Tibial nerve (tissue), 4 donors: ENCODE results near the gene PTPRE. TPM values are rescaled to one million over a fixed set of nuclear protein-coding genes. Genes with fewer than 3 reads are reported as not detected.

ENCODE experiments used
- DNase-seq, 2 donors: peaks; one replicate each; pipeline ENCODE4 v3.0.0-alpha.2; 2019; ENCODE audit warnings: low spot score in 2 of 2
- H3K27ac ChIP-seq, 4 donors: fragments of 200-600 bp; sonication (generic) in 3 of 4; one replicate each; pipeline ENCODE4 v1.5.1; 2017 to 2019; ENCODE audit warnings: mild to moderate bottlenecking in 1 of 4
- H3K27me3 ChIP-seq, 2 donors: fragments of 200-600 bp; sonication (generic) in 1 of 2; one replicate each; pipeline versions ENCODE4 v1.5.1 to v1.6.0; 2017 to 2019
- H3K36me3 ChIP-seq, 3 donors: fragments of 200-600 bp; sonication (generic); one replicate each; pipeline ENCODE4 v1.5.1; 2018 to 2019
- H3K4me1 ChIP-seq, 4 donors: fragments of 200-600 bp; sonication (generic) in 3 of 4; one replicate each; pipeline ENCODE4 v1.5.1; 2017 to 2019
- H3K4me3 ChIP-seq, 4 donors: fragments of 200-600 bp; sonication (generic) in 3 of 4; one replicate each; pipeline ENCODE4 v1.5.1; 2017 to 2019; ENCODE audit warnings: mild to moderate bottlenecking in 1 of 4, moderate library complexity in 1 of 4
- H3K9me3 ChIP-seq, 4 donors: fragments of 200-600 bp; sonication (generic) in 3 of 4; one replicate each; pipeline ENCODE4 v1.5.1; 2017 to 2019
- EP300 ChIP-seq, 2 donors: sonication (generic); formaldehyde crosslinking; IDR thresholded peaks; one replicate each; pipeline ENCODE4 v1.6.1; 2017; ENCODE audit warnings: antibody characterized with exemption in 2 of 2, mild to moderate bottlenecking in 1 of 2
- POLR2A ChIP-seq, 2 donors: fragments of 450-650 bp; IDR thresholded peaks; one replicate each; pipeline ENCODE4 v1.6.1; 2017; ENCODE audit warnings: antibody characterized with exemption in 2 of 2, mild to moderate bottlenecking in 2 of 2, moderate library complexity in 2 of 2
- WGBS, 2 donors: methylation state at CpG; one replicate each; pipeline ENCODE4 v1.1.5; 2018; 5-methylcytosine and 5-hydroxymethylcytosine counted together
- total RNA-seq, 4 donors: library from RNA; depleted of rRNA; stranded (reverse); fragments of >200 nt; gene quantifications; one replicate each; pipeline ENCODE4 v1.1.0, GENCODE V29; 2016
- TF ChIP-seq, protein P1 (sequence below), 5 experiments: fragments of 200-600 bp in 3 of 5; fragments of 450-650 bp in 2 of 5; sonication (generic) in 3 of 5; IDR thresholded peaks; one replicate each; pipeline ENCODE4 v1.5.1; 2016 to 2019; ENCODE audit warnings: antibody characterized with exemption in 5 of 5, mild to moderate bottlenecking in 3 of 5, moderate library complexity in 2 of 5

The PTPRE gene
- total RNA-seq, 4 donors from 2014 or later, result 19.0 to 38.1 (median 25.8) TPM

- 93 to 96% methylated on average over 9 of the region's 9 CpGs for WGBS, 2 donors
- DNase-seq, result no peak
These were observed 9.9 kb downstream of the PTPRE start for GRCh38 chr10:127916826-127917225.

DNA sequence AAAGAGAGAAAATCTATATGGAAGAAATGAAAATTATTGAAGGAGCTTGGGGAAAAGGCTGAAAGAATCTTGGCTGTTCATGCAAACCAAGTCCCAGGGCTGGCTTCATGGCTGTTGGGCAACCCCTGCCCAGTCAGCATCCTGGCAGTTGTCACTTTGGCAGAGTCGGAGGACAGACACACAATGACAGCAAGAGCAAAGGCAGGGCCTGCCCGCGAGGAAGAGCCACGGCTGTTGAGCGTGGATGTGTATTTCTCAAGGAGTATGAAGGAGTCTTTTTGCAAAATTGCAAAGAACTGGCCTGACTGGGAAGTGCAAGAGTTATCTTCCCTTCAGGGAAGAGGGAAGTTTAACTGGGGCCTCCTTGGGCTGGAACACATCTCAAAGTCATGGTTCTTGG lies 11.7 kb downstream of the PTPRE start:
- Histone ChIP-seq H3K27me3 (no peaks in the 10 kb centered on the region), H3K4me1 (peaks cover 0 to 48% (median 21%) of the 10 kb centered on the region in 4 donors), H3K36me3 (no peaks in the 10 kb centered on the region), H3K9me3 (no peaks in the 10 kb centered on the region), H3K27ac (peak overlapping the region in 1 of 4 donors; percentile 40), H3K4me3 (no peak overlapping the region)
- WGBS, 2 donors, result 87 to 89% methylated on average over 5 of the region's 5 CpGs
- TF ChIP-seq, protein P1, sequence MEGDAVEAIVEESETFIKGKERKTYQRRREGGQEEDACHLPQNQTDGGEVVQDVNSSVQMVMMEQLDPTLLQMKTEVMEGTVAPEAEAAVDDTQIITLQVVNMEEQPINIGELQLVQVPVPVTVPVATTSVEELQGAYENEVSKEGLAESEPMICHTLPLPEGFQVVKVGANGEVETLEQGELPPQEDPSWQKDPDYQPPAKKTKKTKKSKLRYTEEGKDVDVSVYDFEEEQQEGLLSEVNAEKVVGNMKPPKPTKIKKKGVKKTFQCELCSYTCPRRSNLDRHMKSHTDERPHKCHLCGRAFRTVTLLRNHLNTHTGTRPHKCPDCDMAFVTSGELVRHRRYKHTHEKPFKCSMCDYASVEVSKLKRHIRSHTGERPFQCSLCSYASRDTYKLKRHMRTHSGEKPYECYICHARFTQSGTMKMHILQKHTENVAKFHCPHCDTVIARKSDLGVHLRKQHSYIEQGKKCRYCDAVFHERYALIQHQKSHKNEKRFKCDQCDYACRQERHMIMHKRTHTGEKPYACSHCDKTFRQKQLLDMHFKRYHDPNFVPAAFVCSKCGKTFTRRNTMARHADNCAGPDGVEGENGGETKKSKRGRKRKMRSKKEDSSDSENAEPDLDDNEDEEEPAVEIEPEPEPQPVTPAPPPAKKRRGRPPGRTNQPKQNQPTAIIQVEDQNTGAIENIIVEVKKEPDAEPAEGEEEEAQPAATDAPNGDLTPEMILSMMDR (IDR thresholded peaks at IDR 0.05), result no peak
- TF ChIP-seq EP300 (IDR thresholded peaks at IDR 0.05), result peak in 1 of 2 donors; percentile 8
- no peak for TF ChIP-seq POLR2A (IDR thresholded peaks at IDR 0.05)
- no peak for DNase-seq

More at GRCh38 chr10:127916826-127917225, 9.9 kb downstream of the PTPRE start:
- H3K27ac ChIP-seq, result no peak overlapping the region
- no peak overlapping the region for H3K4me3 ChIP-seq
- no peaks in the 10 kb centered on the region for H3K27me3 ChIP-seq
- H3K36me3 ChIP-seq, result no peaks in the 10 kb centered on the region
- H3K4me1 ChIP-seq, result peaks cover 0 to 42% (median 14%) of the 10 kb centered on the region in 4 donors
- H3K9me3 ChIP-seq, result no peaks in the 10 kb centered on the region
- TF ChIP-seq, protein P1 (IDR thresholded peaks at IDR 0.05), result no peak
- TF ChIP-seq POLR2A (IDR thresholded peaks at IDR 0.05) (no peak), EP300 (IDR thresholded peaks at IDR 0.05) (no peak)

GRCh38 chr10:127919418-127920271 lies 12.7 kb downstream of the PTPRE start:
- no peak for TF ChIP-seq POLR2A (IDR thresholded peaks at IDR 0.05)
- TF ChIP-seq EP300 (IDR thresholded peaks at IDR 0.05), result no peak
- TF ChIP-seq, protein P1 (IDR thresholded peaks at IDR 0.05), result peak in 1 of 5 experiments; percentile 7

DNA sequence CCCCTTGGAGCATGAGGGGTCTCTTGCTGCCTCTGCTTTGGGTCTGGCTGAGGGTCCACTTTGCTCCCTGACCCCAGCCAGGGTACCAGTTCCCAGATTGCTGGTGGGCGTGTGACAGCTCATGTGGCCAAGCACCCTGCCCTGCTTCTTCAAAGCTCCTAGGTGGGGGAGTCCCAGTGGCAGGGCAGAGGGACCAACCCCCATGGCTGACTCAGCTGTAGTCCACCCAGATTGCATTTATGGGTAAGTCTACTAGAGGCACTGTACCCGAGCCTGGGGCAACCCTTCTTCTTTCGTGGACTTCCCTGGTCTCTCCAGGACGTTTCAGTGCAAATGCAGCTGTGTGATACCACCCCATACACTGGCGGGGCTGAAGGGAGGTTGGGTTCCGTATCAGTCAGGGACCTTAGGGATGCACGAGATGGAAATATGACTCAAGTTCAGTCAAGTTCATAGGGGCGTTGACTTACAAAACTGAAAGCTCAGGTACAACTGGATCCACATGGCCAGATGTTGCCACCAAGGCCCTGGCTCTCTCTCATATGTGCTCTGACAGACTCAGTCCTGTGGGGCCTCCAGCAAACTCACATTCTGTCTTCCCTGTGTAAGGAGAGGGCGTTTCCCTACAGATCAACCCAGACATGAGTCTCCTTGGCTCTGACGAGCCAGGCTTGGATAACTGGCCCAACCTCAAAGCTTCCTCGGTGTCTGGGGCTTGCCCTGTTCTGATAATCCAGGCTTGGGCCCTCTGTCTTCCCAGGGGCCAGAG lies 13.6 kb downstream of the PTPRE start:
- TF ChIP-seq EP300 (IDR thresholded peaks at IDR 0.05), result no peak
- TF ChIP-seq, protein P1 (IDR thresholded peaks at IDR 0.05), result no peak
- TF ChIP-seq POLR2A (IDR thresholded peaks at IDR 0.05), result no peak
- WGBS, 2 donors, result 71 to 88% methylated on average over 9 to 11 of the region's 11 CpGs
- Histone ChIP-seq H3K9me3 (no peaks in the 10 kb centered on the region), H3K27ac (peak overlapping the region in 2 of 4 donors; percentile 60 to 81), H3K4me1 (peaks cover 0 to 60% (median 22%) of the 10 kb centered on the region in 4 donors), H3K4me3 (no peak overlapping the region), H3K36me3 (no peaks in the 10 kb centered on the region), H3K27me3 (no peaks in the 10 kb centered on the region)
- DNase-seq, result no peak

More at GRCh38 chr10:127919418-127920271, 12.7 kb downstream of the PTPRE start:
- Histone ChIP-seq H3K4me3 (no peak overlapping the region), H3K27ac (peak overlapping the region in 2 of 4 donors; percentile 53 to 60), H3K9me3 (no peaks in the 10 kb centered on the region), H3K36me3 (no peaks in the 10 kb centered on the region), H3K27me3 (no peaks in the 10 kb centered on the region), H3K4me1 (peaks cover 0 to 53% (median 22%) of the 10 kb centered on the region in 4 donors)
- DNase-seq, result no peak
- 49 to 54% methylated on average over 12 of the region's 12 CpGs for WGBS, 2 donors
